Keratinocyte (primary cell): ENCODE results near the gene DDT.

Source experiments
- CTCF ChIP-seq, 3 experiments: IDR thresholded peaks in 1 of 3; conservative IDR thresholded peaks in 1 of 3; optimal IDR thresholded peaks in 1 of 3; 2 replicates in 2 of 3; 3 replicates in 1 of 3; pipeline versions ENCODE3 to v1.5.1; 2011; ENCODE audit warnings: low read length in 3 of 3, mild to moderate bottlenecking in 3 of 3, moderate library complexity in 2 of 3, control low read depth in 1 of 3, inconsistent platforms in 1 of 3; ENCODE audit not compliant: insufficient read depth in 2 of 3; ENCODE audit errors: extremely low read depth in 1 of 3
- EZH2 ChIP-seq: IDR thresholded peaks from one replicate; pipeline ENCODE4 v1.6.1; 2012; ENCODE audit warnings: inconsistent platforms, mild to moderate bottlenecking, low read length, moderate library complexity

- TF ChIP-seq CTCF (optimal IDR thresholded peaks at IDR 0.05 in 1 of 3, IDR thresholded peaks at IDR 0.05 in 1 of 3, conservative IDR thresholded peaks at IDR 0.05 in 1 of 3; ENCODE audit: extremely low read depth in 1 of 3, insufficient read depth in 2 of 3, low read length in 3 of 3) (no peak), EZH2 (no peak)
These were observed 47.7 kb downstream of the DDT start for GRCh38 chr22:23926561-23926960.
